ENCODE measurements around the gene METTL26. TPM values are rescaled to one million over a fixed set of nuclear protein-coding genes. Genes with fewer than 3 reads are reported as not detected.

The METTL26 gene
- polyA plus RNA-seq, 3 donors = 39.3 to 62.6 (median 60.9) TPM

DNA sequence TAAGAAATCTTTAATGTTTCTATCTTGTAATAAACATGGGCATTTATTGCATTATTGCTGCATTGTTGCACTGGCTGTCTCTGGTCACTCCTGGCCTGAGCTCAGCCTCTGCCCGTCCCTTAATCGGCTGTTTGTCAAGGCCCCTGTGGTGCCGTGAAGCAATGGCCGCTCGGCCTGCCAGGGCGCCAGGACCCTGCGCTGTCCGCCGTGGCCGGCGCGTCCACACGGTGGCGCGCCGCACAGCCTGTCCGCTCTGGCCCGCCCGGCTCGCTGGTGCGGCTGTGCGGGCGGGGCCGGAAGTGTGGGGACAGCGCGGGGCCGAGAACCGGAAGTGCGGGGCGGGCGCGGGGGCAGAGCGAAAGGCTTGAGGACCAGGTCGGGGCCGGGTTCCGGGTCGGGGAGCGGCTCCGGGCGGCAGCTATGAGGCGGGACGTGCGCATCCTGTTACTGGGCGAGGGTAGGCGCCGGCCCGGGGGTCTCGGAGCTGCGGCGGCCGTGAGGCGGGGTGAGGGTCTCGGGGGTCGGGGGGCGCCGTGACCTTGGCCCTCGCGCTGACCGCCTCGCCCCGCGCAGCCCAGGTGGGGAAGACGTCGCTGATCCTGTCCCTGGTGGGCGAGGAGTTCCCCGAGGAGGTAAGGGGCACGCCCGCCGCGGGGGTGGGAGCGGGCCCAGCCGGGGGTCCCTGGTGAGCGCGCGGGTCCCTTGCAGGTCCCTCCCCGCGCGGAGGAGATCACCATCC, 31.8 kb upstream of the METTL26 start, which contains the start of gene RHOT2:
Gene RHOT2, plus strand, starts transcription at position 353 of the 739 bp plus-strand sequence. Its CDS starts 68 bp downstream, at position 421.
- peak in 10 of 11 donors; percentile 72 to 91 (median 87) for DNase-seq (ENCODE audit: extremely low read depth in 1 of 11, low read depth in 9 of 11, low spot score in 4 of 11)

DNA sequence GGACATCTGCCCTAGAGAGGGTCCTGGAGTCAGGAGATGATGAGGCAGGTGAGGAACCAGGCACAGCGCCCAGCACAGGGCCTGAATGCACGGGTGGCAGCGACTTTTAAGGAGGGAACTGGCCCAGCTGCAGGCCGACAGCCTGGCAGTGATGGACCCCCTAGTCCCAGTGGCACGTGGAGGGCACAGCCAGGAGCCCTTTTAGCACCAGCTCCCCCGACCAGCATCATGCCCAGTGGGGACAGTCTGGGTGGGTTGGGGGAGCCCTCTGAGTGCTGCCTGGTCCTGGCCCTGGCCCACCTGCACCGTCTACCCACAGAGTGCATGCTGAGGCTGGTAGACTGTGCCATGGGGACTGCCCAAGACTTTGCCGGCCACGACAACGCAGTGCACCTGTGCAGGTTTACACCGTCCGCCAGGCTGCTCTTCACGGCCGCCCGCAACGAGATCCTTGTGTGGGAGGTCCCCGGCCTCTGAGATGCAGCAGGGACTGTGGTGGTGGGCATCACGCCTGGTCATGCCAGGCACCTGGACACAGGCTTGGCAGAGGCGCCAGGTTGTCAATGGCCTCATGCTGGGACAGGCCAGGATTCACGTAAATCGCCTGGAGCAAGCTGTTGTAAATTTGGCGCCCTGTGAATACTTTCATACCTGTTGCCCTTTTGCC, 31.1 kb upstream of the METTL26 start:
- DNase-seq (ENCODE audit: extremely low read depth in 1 of 11, low read depth in 9 of 11, low spot score in 4 of 11) = no peak

GRCh38 chr16:666572-666971, 30.5 kb upstream of the METTL26 start:
- DNase-seq (ENCODE audit: extremely low read depth in 1 of 11, low read depth in 9 of 11, low spot score in 4 of 11) = no peak

GRCh38 chr16:662597-662996, 26.5 kb upstream of the METTL26 start:
- DNase-seq (ENCODE audit: extremely low read depth in 1 of 11, low read depth in 9 of 11, low spot score in 4 of 11) = no peak

DNA sequence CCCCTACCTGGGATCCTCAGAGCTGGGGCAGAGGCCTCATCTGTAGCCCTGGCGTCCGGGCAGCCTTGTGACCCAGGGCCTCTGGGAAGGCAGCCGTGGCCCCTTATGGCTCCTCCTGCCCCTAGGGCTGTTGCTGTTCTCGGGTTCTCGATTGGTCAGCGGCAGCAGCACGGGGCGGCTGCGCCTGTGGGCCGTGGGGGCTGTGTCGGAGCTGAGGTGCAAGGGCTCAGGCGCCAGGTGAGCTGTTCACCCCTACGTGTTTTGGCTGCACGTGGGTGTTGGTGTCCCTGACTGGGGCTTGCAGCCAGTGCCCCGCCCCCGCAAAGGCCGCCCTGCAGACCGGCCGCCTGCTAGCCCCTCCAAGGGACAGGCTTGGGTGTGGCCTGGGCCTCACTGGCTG, 26.0 kb upstream of the METTL26 start:
- no peak for DNase-seq (ENCODE audit: extremely low read depth in 1 of 11, low read depth in 9 of 11, low spot score in 4 of 11)

- no peak for DNase-seq (ENCODE audit: extremely low read depth in 1 of 11, low read depth in 9 of 11, low spot score in 4 of 11)
These were observed 25.2 kb upstream of the METTL26 start for GRCh38 chr16:661184-661821.

DNA sequence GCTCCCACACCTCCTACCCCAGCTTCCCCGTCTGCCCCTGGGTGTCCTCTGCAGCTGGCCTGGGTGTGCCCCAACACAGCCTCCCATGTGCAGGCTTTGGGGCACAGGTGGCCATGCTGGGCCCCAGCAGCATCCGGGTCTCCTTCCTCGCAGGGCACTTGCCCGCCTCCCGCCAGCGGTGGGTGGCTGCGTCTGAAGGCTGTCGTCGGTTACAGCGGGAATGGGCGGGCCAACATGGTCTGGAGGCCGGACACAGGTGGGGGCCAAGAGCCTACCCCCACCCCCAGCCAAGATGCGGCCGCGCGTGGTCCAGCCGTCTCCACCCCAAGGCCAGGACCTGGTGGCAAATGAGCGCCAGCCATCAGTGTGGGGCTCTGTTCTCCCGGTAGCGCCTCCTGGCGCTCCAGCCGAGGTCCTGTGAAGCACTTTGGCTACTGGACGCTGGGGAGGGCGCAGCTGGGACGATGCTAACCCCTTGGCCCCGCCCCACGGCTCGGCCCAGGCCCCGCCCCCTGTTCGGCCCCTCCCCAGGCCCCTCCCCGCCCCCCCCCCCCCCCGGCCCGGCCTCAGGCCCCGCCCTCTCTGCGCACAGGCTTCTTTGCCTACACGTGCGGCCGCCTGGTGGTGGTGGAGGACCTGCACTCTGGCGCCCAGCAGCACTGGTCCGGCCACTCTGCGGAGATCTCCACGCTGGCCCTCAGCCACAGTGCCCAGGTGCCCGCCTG, 24.5 kb upstream of the METTL26 start:
- peak in 7 of 11 donors; percentile 58 to 73 (median 66) for DNase-seq (ENCODE audit: extremely low read depth in 1 of 11, low read depth in 9 of 11, low spot score in 4 of 11)

GRCh38 chr16:660132-660458, 24.0 kb upstream of the METTL26 start:
- DNase-seq (ENCODE audit: extremely low read depth in 1 of 11, low read depth in 9 of 11, low spot score in 4 of 11) = no peak

GRCh38 chr16:659618-660017, 23.5 kb upstream of the METTL26 start:
- no peak for DNase-seq (ENCODE audit: extremely low read depth in 1 of 11, low read depth in 9 of 11, low spot score in 4 of 11)

- DNase-seq (ENCODE audit: extremely low read depth in 1 of 11, low read depth in 9 of 11, low spot score in 4 of 11) = no peak
These were observed 22.8 kb upstream of the METTL26 start for GRCh38 chr16:658679-659571.

- no peak for DNase-seq (ENCODE audit: extremely low read depth in 1 of 11, low read depth in 9 of 11, low spot score in 4 of 11)
These were observed 21.4 kb upstream of the METTL26 start for GRCh38 chr16:657487-657886.

DNA sequence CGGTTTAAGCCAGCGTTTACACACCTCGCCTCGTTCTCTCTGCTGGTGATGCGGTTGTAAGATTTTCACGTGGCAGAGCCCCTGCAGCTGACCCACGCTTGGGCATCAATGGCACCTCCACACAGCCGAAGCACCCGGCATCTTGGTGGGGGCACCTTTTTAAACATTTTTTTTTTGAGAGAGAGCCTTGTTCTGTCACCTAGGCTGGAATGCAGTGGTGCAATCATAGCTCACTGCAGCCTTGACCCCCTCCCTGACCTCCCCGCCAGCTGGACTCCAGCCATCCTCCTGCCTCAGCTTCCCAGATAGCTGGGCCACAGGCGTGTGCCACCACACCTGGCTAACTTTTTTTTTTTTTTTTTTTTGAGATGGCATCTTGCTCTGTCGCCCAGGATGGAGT, 17.9 kb upstream of the METTL26 start:
- no peak for DNase-seq (ENCODE audit: extremely low read depth in 1 of 11, low read depth in 9 of 11, low spot score in 4 of 11)

- DNase-seq (ENCODE audit: extremely low read depth in 1 of 11, low read depth in 9 of 11, low spot score in 4 of 11) = no peak
These were observed 16.6 kb upstream of the METTL26 start for GRCh38 chr16:652454-653305.

GRCh38 chr16:651844-652243, 15.7 kb upstream of the METTL26 start:
- no peak for DNase-seq (ENCODE audit: extremely low read depth in 1 of 11, low read depth in 9 of 11, low spot score in 4 of 11)

DNA sequence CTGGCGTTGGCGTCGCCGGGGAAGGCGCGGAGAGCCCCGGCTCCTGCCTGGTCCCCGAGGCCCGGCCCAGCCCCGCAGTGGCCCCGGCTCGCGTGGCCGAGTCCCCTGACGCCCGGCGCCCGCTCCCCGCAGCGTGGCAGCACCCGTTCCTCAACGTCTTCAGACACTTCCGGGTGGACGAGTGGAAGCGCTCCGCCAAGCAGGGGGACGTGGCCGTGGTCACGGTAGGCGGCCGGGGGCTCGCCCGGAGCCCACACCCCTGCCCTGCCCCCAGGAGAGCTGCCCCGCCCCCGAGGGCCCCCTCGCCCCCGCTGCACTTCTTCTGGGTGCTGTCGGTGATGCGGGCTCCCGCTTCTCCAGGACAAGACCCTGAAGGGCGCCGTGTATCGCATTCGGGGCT, 13.5 kb upstream of the METTL26 start:
- no peak for DNase-seq (ENCODE audit: extremely low read depth in 1 of 11, low read depth in 9 of 11, low spot score in 4 of 11)

DNA sequence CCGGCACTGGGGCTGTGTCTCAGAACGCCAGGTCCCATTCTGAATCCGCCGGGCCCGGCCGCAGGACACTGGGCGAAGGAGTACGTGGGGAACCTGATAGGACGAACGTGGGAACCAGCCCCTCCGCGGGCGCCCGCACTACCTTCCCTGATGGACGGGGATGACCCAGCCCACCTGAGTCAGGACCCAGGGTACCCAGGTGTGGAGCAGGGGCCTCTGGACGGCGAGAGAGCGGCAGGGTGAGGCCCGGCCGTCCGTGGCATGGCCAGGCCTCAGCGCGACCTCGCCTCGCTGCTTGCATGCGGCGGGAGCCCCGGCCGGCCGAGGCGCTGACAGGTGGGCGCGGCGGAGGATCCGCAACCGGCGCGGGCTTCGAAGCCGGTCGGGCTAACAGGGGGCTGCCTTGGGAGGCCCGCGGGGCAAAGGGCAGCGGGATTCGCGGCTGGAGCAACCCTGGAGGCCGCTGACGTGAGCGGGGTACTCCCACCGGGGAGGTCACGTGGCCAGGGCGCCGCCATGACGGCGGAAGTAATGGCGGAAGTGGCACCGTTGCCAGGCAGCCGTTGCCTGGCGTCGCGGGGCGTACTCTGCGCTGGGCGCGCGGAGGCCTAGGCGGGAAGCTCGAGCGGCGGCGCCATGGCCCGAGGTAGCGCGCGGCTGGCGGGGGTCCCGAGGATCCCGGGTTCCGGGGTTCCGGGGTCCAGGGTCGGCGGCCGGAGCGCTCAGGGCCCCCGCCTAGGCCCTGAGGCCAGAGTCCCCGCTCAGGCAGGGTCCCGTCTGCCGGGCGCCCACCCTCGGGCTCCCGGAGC, 12.9 kb upstream of the METTL26 start, which contains the start of gene WDR90:
Gene WDR90, plus strand, starts transcription at position 585 of the 809 bp plus-strand sequence. Its CDS starts 52 bp downstream, at position 637.
- peak in 10 of 11 donors; percentile 72 to 87 (median 84) for DNase-seq (ENCODE audit: extremely low read depth in 1 of 11, low read depth in 9 of 11, low spot score in 4 of 11)

Data from renal cortex interstitium (tissue), 11 donors.